Subcutaneous abdominal adipose tissue (tissue), 5 donors: ENCODE results near the gene CACTIN.

ENCODE experiments used
- H3K27ac ChIP-seq: one replicate; pipeline ENCODE4 v1.7.0; 2013; ENCODE audit warnings: low read depth, mild to moderate bottlenecking, inconsistent platforms, low read length, moderate library complexity
- H3K27me3 ChIP-seq, 5 donors: one replicate each; pipeline ENCODE4 v1.7.0; 2013; ENCODE audit warnings: low read length in 5 of 5, inconsistent platforms in 1 of 5; ENCODE audit not compliant: control insufficient read depth in 5 of 5, insufficient read depth in 4 of 5
- H3K36me3 ChIP-seq, 5 donors: one replicate each; pipeline ENCODE4 v1.7.0; 2013; ENCODE audit warnings: low read length in 5 of 5; ENCODE audit not compliant: control insufficient read depth in 5 of 5, insufficient read depth in 5 of 5
- H3K4me1 ChIP-seq, 5 donors: one replicate each; pipeline ENCODE4 v1.7.0; 2013; ENCODE audit warnings: low read length in 5 of 5, mild to moderate bottlenecking in 3 of 5, moderate library complexity in 1 of 5; ENCODE audit not compliant: control insufficient read depth in 5 of 5, insufficient read depth in 5 of 5
- H3K4me3 ChIP-seq, 5 donors: one replicate each; pipeline ENCODE4 v1.7.0; 2013; ENCODE audit warnings: low read length in 5 of 5, low read depth in 1 of 5
- H3K9ac ChIP-seq, 5 donors: one replicate each; pipeline ENCODE4 v1.7.0; 2013; ENCODE audit warnings: low read length in 5 of 5, mild to moderate bottlenecking in 4 of 5, moderate library complexity in 3 of 5
- H3K9me3 ChIP-seq, 5 donors: one replicate each; pipeline ENCODE4 v1.7.0; 2013; ENCODE audit warnings: low read length in 5 of 5; ENCODE audit not compliant: control insufficient read depth in 5 of 5
- donor health status: healthy.
- donor health status: healthy.
- donor health status: healthy.
- donor health status: healthy.
- donor health status: healthy.

CACTIN gene

GRCh38 chr19:3663838-3664237, 37.2 kb upstream of the CACTIN start:
- Histone ChIP-seq H3K4me1 (peaks cover 0 to 16% (median 4%) of the 10 kb centered on the region in 5 donors), H3K4me3 (no peak overlapping the region), H3K9me3 (peaks cover 0 to 3% (median 0%) of the 10 kb centered on the region in 5 donors), H3K9ac (no peak overlapping the region), H3K36me3 (peaks cover 0 to 81% (median 51%) of the 10 kb centered on the region in 5 donors), H3K27me3 (no peaks in the 10 kb centered on the region), H3K27ac (no peak overlapping the region)

- Histone ChIP-seq H3K27me3 (no peaks in the 10 kb centered on the region), H3K9ac (no peak overlapping the region)
Measured at GRCh38 chr19:3661284-3662238, 35.0 kb upstream of the CACTIN start.

GRCh38 chr19:3660493-3661219, 34.1 kb upstream of the CACTIN start:
- Histone ChIP-seq H3K27me3 (no peaks in the 10 kb centered on the region), H3K36me3 (peaks cover 0 to 96% (median 73%) of the 10 kb centered on the region in 5 donors), H3K9me3 (peaks cover 0 to 5% (median 3%) of the 10 kb centered on the region in 5 donors), H3K27ac (no peak overlapping the region), H3K4me3 (no peak overlapping the region), H3K9ac (no peak overlapping the region), H3K4me1 (peaks cover 0 to 10% (median 0%) of the 10 kb centered on the region in 5 donors)

More at GRCh38 chr19:3661284-3662238, 35.0 kb upstream of the CACTIN start:
- Histone ChIP-seq H3K36me3 (peaks cover 0 to 91% (median 70%) of the 10 kb centered on the region in 5 donors), H3K27ac (no peak overlapping the region), H3K9me3 (peaks cover 0 to 5% (median 3%) of the 10 kb centered on the region in 5 donors), H3K4me1 (peaks cover 0 to 16% (median 4%) of the 10 kb centered on the region in 5 donors), H3K4me3 (no peak overlapping the region)

- Histone ChIP-seq H3K9me3 (peaks cover 0 to 5% (median 3%) of the 10 kb centered on the region in 5 donors), H3K4me1 (peaks cover 0 to 10% (median 0%) of the 10 kb centered on the region in 5 donors), H3K4me3 (no peak overlapping the region), H3K27me3 (no peaks in the 10 kb centered on the region), H3K36me3 (peaks cover 0 to 92% (median 76%) of the 10 kb centered on the region in 5 donors), H3K9ac (no peak overlapping the region), H3K27ac (no peak overlapping the region)
Measured at GRCh38 chr19:3659746-3660112, 33.1 kb upstream of the CACTIN start.

GRCh38 chr19:3658870-3659745, 32.5 kb upstream of the CACTIN start:
- no peak overlapping the region for H3K4me3 ChIP-seq
- no peaks in the 10 kb centered on the region for H3K27me3 ChIP-seq

GRCh38 chr19:3658004-3658869, 31.6 kb upstream of the CACTIN start:
- H3K27me3 ChIP-seq: no peaks in the 10 kb centered on the region
- H3K4me1 ChIP-seq: peaks cover 0 to 10% (median 0%) of the 10 kb centered on the region in 5 donors
- no peak overlapping the region for H3K4me3 ChIP-seq
- no peak overlapping the region for H3K27ac ChIP-seq
- peaks cover 0 to 5% (median 3%) of the 10 kb centered on the region in 5 donors for H3K9me3 ChIP-seq
- peaks cover 0 to 86% (median 71%) of the 10 kb centered on the region in 5 donors for H3K36me3 ChIP-seq
- no peak overlapping the region for H3K9ac ChIP-seq

More at GRCh38 chr19:3658870-3659745, 32.5 kb upstream of the CACTIN start:
- Histone ChIP-seq H3K9ac (no peak overlapping the region), H3K9me3 (peaks cover 0 to 5% (median 3%) of the 10 kb centered on the region in 5 donors), H3K36me3 (peaks cover 0 to 86% (median 70%) of the 10 kb centered on the region in 5 donors), H3K27ac (no peak overlapping the region), H3K4me1 (peaks cover 0 to 10% (median 0%) of the 10 kb centered on the region in 5 donors)

GRCh38 chr19:3657395-3657769, 30.8 kb upstream of the CACTIN start:
- H3K27me3 ChIP-seq: no peaks in the 10 kb centered on the region
- H3K9ac ChIP-seq: no peak overlapping the region
- H3K4me3 ChIP-seq: no peak overlapping the region
- H3K36me3 ChIP-seq: peaks cover 0 to 88% (median 75%) of the 10 kb centered on the region in 5 donors
- H3K9me3 ChIP-seq: peaks cover 0 to 5% (median 3%) of the 10 kb centered on the region in 5 donors
- H3K27ac ChIP-seq: no peak overlapping the region
- H3K4me1 ChIP-seq: peaks cover 0 to 10% (median 0%) of the 10 kb centered on the region in 5 donors

GRCh38 chr19:3656747-3657394, 30.3 kb upstream of the CACTIN start:
- Histone ChIP-seq H3K9me3 (peaks cover 0 to 5% (median 3%) of the 10 kb centered on the region in 5 donors), H3K4me1 (peaks cover 0 to 10% (median 0%) of the 10 kb centered on the region in 5 donors), H3K27ac (no peak overlapping the region), H3K36me3 (peaks cover 0 to 88% (median 80%) of the 10 kb centered on the region in 5 donors), H3K9ac (no peak overlapping the region), H3K27me3 (no peaks in the 10 kb centered on the region), H3K4me3 (no peak overlapping the region)
